C4-2B (cell line): Measurements from ENCODE around the gene SMOC2.

Experiments
- H3K27ac ChIP-seq: fragments of 450-650 bp; 2 replicates; pipeline ENCODE4 v1.5.1; 2017
- CTCF ChIP-seq: fragments of 450-650 bp; conservative IDR thresholded peaks from 2 replicates; pipeline ENCODE4 v1.5.1; 2017; ENCODE audit warnings: mild to moderate bottlenecking
- ZFX ChIP-seq: fragments of 450-650 bp; IDR thresholded peaks from 2 replicates; pipeline ENCODE4 v1.6.1; 2017

Gene SMOC2

GRCh38 chr6:168400037-168400436 is 40.9 kb upstream of the SMOC2 start:
- no peak overlapping the region for H3K27ac ChIP-seq
- TF ChIP-seq CTCF = no peak
- no peak for TF ChIP-seq ZFX

- TF ChIP-seq ZFX (no peak), CTCF (no peak)
- H3K27ac ChIP-seq = no peak overlapping the region
Measured at GRCh38 chr6:168403370-168404005, 37.5 kb upstream of the SMOC2 start.

GRCh38 chr6:168404560-168404959 is 36.4 kb upstream of the SMOC2 start:
- TF ChIP-seq ZFX (no peak), CTCF (no peak)
- no peak overlapping the region for H3K27ac ChIP-seq

- no peak overlapping the region for H3K27ac ChIP-seq
- TF ChIP-seq ZFX = no peak
Measured at GRCh38 chr6:168407842-168408241, 33.1 kb upstream of the SMOC2 start.

- H3K27ac ChIP-seq = no peak overlapping the region
- TF ChIP-seq ZFX (no peak), CTCF (no peak)
Measured at GRCh38 chr6:168408504-168409136, 32.4 kb upstream of the SMOC2 start.

- H3K27ac ChIP-seq = no peak overlapping the region
- no peak for TF ChIP-seq CTCF
- TF ChIP-seq ZFX = no peak
Measured at GRCh38 chr6:168410035-168410434, 30.9 kb upstream of the SMOC2 start.

- H3K27ac ChIP-seq = no peak overlapping the region
- TF ChIP-seq ZFX (no peak), CTCF (no peak)
Measured at GRCh38 chr6:168410554-168411011, 30.4 kb upstream of the SMOC2 start.

- H3K27ac ChIP-seq = no peak overlapping the region
- TF ChIP-seq ZFX (no peak), CTCF (no peak)
Measured at GRCh38 chr6:168411130-168411529, 29.9 kb upstream of the SMOC2 start.
